Common myeloid progenitor, CD34-positive (primary cell): Measurements from ENCODE around the gene PNKD.

Experiments
- CTCF ChIA-PET: fragments of 350-600 bp; sonication (Branson Sonifier 250); formaldehyde crosslinking; loops from one replicate; lab custom pipeline; 2021; ENCODE audit warnings: antibody characterized with exemption; lab: Charles Lee
- POLR2A ChIA-PET: fragments of 350-600 bp; sonication (Branson Sonifier 250); formaldehyde crosslinking; loops from one replicate; lab custom pipeline; 2021; ENCODE audit warnings: antibody characterized with exemption; lab: Charles Lee
- DNase-seq, 3 donors: peaks; one replicate each; pipeline versions ENCODE4 v3.0.0 to v3.0.0-alpha.2; 2013
- H3K27ac ChIP-seq, 2 experiments: 1 replicate in 1 of 2; 2 replicates in 1 of 2; pipeline ENCODE4 v1.7.0; 2013; ENCODE audit warnings: inconsistent platforms in 2 of 2, low read length in 2 of 2, mild to moderate bottlenecking in 2 of 2, low read depth in 1 of 2, moderate library complexity in 1 of 2; ENCODE audit not compliant: severe bottlenecking in 2 of 2, insufficient read depth in 1 of 2, poor library complexity in 1 of 2
- H3K27me3 ChIP-seq, 5 experiments: replicated peaks in 2 of 5; 1 replicate in 3 of 5; 2 replicates in 2 of 5; pipeline versions ENCODE4 v1.6.1 to v1.7.0; 2013; ENCODE audit warnings: low read length in 4 of 5, mild to moderate bottlenecking in 2 of 5, moderate library complexity in 2 of 5, inconsistent platforms in 1 of 5; ENCODE audit not compliant: insufficient read depth in 5 of 5, control insufficient read depth in 4 of 5
- H3K36me3 ChIP-seq, 4 experiments: 1 replicate in 2 of 4; 2 replicates in 2 of 4; pipeline versions ENCODE4 v1.6.1 to v1.7.0; 2013; ENCODE audit warnings: low read length in 3 of 4, control low read depth in 1 of 4, mild to moderate bottlenecking in 1 of 4; ENCODE audit not compliant: control insufficient read depth in 4 of 4, insufficient read depth in 4 of 4
- H3K4me1 ChIP-seq, 4 experiments: 1 replicate in 3 of 4; 2 replicates in 1 of 4; pipeline versions ENCODE4 v1.6.1 to v1.7.1; 2013; ENCODE audit warnings: low read length in 3 of 4, mild to moderate bottlenecking in 3 of 4, control low read depth in 1 of 4, inconsistent platforms in 1 of 4, moderate library complexity in 1 of 4; ENCODE audit not compliant: control insufficient read depth in 4 of 4, insufficient read depth in 4 of 4; ENCODE audit errors: control extremely low read depth in 1 of 4
- H3K4me3 ChIP-seq, 7 experiments: 1 replicate in 4 of 7; 2 replicates in 3 of 7; pipeline versions ENCODE4 v1.5.1 to v1.7.0; 2013; ENCODE audit warnings: mild to moderate bottlenecking in 7 of 7, low read length in 6 of 7, moderate library complexity in 6 of 7, inconsistent platforms in 2 of 7, low read depth in 2 of 7, control low read depth in 1 of 7; ENCODE audit not compliant: insufficient read depth in 4 of 7, control insufficient read depth in 1 of 7; ENCODE audit errors: extremely low read depth in 1 of 7
- H3K9me3 ChIP-seq, 5 experiments: 1 replicate in 4 of 5; 2 replicates in 1 of 5; pipeline versions ENCODE4 v1.6.1 to v1.7.1; 2013; ENCODE audit warnings: low read length in 4 of 5, mild to moderate bottlenecking in 2 of 5, inconsistent platforms in 1 of 5, low read depth in 1 of 5, moderate library complexity in 1 of 5; ENCODE audit not compliant: control insufficient read depth in 4 of 5, insufficient read depth in 2 of 5; ENCODE audit errors: control extremely low read depth in 1 of 5
- WGBS: methylation state at CpG from one replicate; pipeline ENCODE4 v1.1.5; 2013; ENCODE audit not compliant: insufficient coverage; 5-methylcytosine and 5-hydroxymethylcytosine counted together

Gene PNKD

GRCh38 chr2:218229239-218229638 lies 41.1 kb upstream of the PNKD start:
- H3K4me1 ChIP-seq: peaks cover 27 to 32% (median 32%) of the 10 kb centered on the region in 4 experiments
- peak overlapping the region in 4 of 7 experiments; percentile 13 to 59 (median 22) for H3K4me3 ChIP-seq
- ChIA-PET CTCF (interaction anchor here (0.7 to 7.3 kb wide), 11 partner anchors 9 to 62 kb away, joined by 3 to 59 read pairs (median 4); no protein-coding TSS in a partner anchor), POLR2A (interaction anchor here (2.4 kb wide), 1 partner anchor 13 kb away, joined by 9 read pairs; the partner anchor contains the start of gene ARPC2)
- peak; percentile 64 to 91 (median 83) for DNase-seq
- H3K27ac ChIP-seq: peak overlapping the region; percentile 58 to 81
- no peaks in the 10 kb centered on the region for H3K27me3 ChIP-seq
- no peaks in the 10 kb centered on the region for H3K9me3 ChIP-seq
- no CpG with 5 or more reads among the region's 3 CpGs for WGBS
- peaks cover 15 to 74% (median 55%) of the 10 kb centered on the region in 4 experiments for H3K36me3 ChIP-seq

GRCh38 chr2:218229851-218230250 lies 40.5 kb upstream of the PNKD start:
- POLR2A ChIA-PET: interaction anchor here (0.6 to 2.4 kb wide), 2 partner anchors 13 to 179 kb away, joined by 4 to 9 read pairs; partner anchors contain the start of gene ARPC2
- Histone ChIP-seq H3K27me3 (no peaks in the 10 kb centered on the region), H3K9me3 (no peaks in the 10 kb centered on the region), H3K27ac (peak overlapping the region; percentile 58 to 81), H3K36me3 (peaks cover 11 to 74% (median 56%) of the 10 kb centered on the region in 4 experiments), H3K4me3 (peak overlapping the region in 3 of 7 experiments; percentile 13 to 59 (median 26)), H3K4me1 (peaks cover 27 to 32% (median 32%) of the 10 kb centered on the region in 4 experiments)
- no peak for DNase-seq
- WGBS: 97% methylated on average over 4 of the region's 4 CpGs
- CTCF ChIA-PET: interaction anchor here (0.7 to 7.3 kb wide), 13 partner anchors 9 to 62 kb away, joined by 3 to 59 read pairs (median 4); no protein-coding TSS in a partner anchor

DNA sequence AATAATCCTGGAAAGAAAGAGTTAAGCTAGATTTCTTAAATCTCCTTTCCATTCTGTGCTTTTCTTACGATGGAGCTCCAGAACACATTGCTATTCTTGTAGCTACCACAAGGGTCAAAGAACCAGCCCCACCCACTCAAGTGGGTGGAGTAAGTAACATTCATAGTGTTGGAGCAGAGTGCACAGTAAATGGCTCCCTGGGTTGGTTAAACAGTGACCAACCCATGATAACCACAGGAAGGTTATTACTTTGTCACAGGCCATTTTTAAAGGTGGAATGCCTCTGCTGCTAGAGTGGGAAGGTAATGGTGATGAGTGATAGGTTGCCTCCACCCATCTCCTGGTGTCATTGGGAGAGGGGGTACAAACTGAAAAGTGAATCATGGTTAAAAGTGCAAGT lies 39.4 kb upstream of the PNKD start:
- WGBS: 17% methylated on average over 1 of the region's 1 CpG
- Histone ChIP-seq H3K4me3 (peak overlapping the region in 1 of 7 experiments; percentile 13), H3K36me3 (peaks cover 16 to 74% (median 58%) of the 10 kb centered on the region in 4 experiments), H3K9me3 (no peaks in the 10 kb centered on the region), H3K4me1 (peaks cover 27 to 32% (median 32%) of the 10 kb centered on the region in 4 experiments), H3K27me3 (no peaks in the 10 kb centered on the region), H3K27ac (peak overlapping the region; percentile 3 to 81)
- peak in 2 of 3 donors; percentile 63 to 70 for DNase-seq
- CTCF ChIA-PET: interaction anchor here (0.9 to 7.3 kb wide), 7 partner anchors 10 to 42 kb away, joined by 3 to 59 read pairs (median 7); partner anchors contain the start of gene GPBAR1
- POLR2A ChIA-PET: interaction anchor here (0.7 to 2.4 kb wide), 3 partner anchors 11 to 16 kb away, joined by 3 to 9 read pairs (median 8); partner anchors contain the start of gene ARPC2

GRCh38 chr2:218233543-218233942 lies 36.8 kb upstream of the PNKD start:
- WGBS: 95% methylated on average over 2 of the region's 4 CpGs
- H3K9me3 ChIP-seq: no peaks in the 10 kb centered on the region
- no peak overlapping the region for H3K4me3 ChIP-seq
- peaks cover 26 to 83% (median 60%) of the 10 kb centered on the region in 4 experiments for H3K36me3 ChIP-seq
- ChIA-PET POLR2A (interaction anchor here (0.6 kb wide), 1 partner anchor 1738 kb away, joined by 4 read pairs; no protein-coding TSS in a partner anchor), CTCF (interaction anchor here (0.8 to 7.3 kb wide), 4 partner anchors 9 to 24 kb away, joined by 3 to 59 read pairs (median 6); no protein-coding TSS in a partner anchor)
- no peak for DNase-seq
- peaks cover 21 to 28% (median 23%) of the 10 kb centered on the region in 4 experiments for H3K4me1 ChIP-seq
- H3K27ac ChIP-seq: no peak overlapping the region
- H3K27me3 ChIP-seq: no peaks in the 10 kb centered on the region

GRCh38 chr2:218234521-218234920 lies 35.8 kb upstream of the PNKD start:
- CTCF ChIA-PET: interaction anchor here (1.2 to 7.3 kb wide), 3 partner anchors 8 to 14 kb away, joined by 3 to 59 read pairs (median 8); no protein-coding TSS in a partner anchor
- POLR2A ChIA-PET: no interaction called here
- Histone ChIP-seq H3K4me1 (peaks cover 14 to 19% (median 15%) of the 10 kb centered on the region in 4 experiments), H3K4me3 (no peak overlapping the region), H3K9me3 (no peaks in the 10 kb centered on the region), H3K36me3 (peaks cover 34 to 89% (median 67%) of the 10 kb centered on the region in 4 experiments), H3K27me3 (no peaks in the 10 kb centered on the region), H3K27ac (no peak overlapping the region)
- WGBS: 100% methylated on average over 2 of the region's 3 CpGs
- no peak for DNase-seq

DNA sequence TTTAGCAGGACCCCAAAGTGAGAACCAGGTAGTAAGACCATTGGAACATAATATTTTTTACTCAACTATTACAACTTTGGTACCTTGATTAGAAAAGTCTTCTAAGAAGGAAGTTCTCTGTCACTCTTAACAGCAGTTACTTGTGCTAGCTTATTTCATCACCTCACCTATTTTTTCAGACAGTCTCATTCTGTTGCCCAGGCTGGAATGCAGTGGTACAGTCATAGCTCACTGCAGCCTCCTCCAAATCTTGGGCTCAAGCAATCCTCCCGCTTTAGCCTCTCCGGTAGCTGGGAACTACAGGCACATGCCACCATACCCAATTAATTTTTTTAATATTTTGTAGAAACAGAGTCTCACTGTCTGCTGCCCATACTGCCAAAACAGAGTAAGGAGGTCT lies 35.3 kb upstream of the PNKD start:
- peaks cover 34 to 90% (median 68%) of the 10 kb centered on the region in 4 experiments for H3K36me3 ChIP-seq
- POLR2A ChIA-PET: no interaction called here
- peak overlapping the region in 1 of 2 experiments; percentile 22 for H3K27ac ChIP-seq
- DNase-seq: no peak
- CTCF ChIA-PET: interaction anchor here (1.2 to 7.3 kb wide), 2 partner anchors 13 to 14 kb away, joined by 3 to 59 read pairs; no protein-coding TSS in a partner anchor
- no CpG with 5 or more reads among the region's 2 CpGs for WGBS
- H3K4me3 ChIP-seq: no peak overlapping the region
- peaks cover 10 to 14% (median 11%) of the 10 kb centered on the region in 4 experiments for H3K4me1 ChIP-seq
- H3K27me3 ChIP-seq: no peaks in the 10 kb centered on the region
- H3K9me3 ChIP-seq: no peaks in the 10 kb centered on the region
